IMR-90 (cell line): ENCODE measurements around the gene TRAPPC2L. TPM values are rescaled to one million over a fixed set of nuclear protein-coding genes. Genes with fewer than 3 reads are reported as not detected.

ENCODE experiments used
- ATAC-seq: fragments of 200-7000 bp; cut with Tn5 transposase; 2 replicates; pipeline ENCODE4 v1.9.1; 2020; ENCODE audit warnings: low read depth, mild to moderate bottlenecking, moderate library complexity
- BruUV-seq: library from RNA; stranded (reverse); fragments of 400-500 nt; replicated peaks from 2 replicates; lab custom pipeline; 2021; lab: Mats Ljungman, UMichigan
- CTCF ChIA-PET: fragments of 300-600 bp; formaldehyde crosslinking; extraction: SDS; loops from one replicate; lab custom pipeline; 2021; ENCODE audit warnings: antibody characterized with exemption; lab: Yijun Ruan, JAX
- POLR2A ChIA-PET: fragments of 300-600 bp; sonication (Branson Sonifier 250); formaldehyde crosslinking; loops from one replicate; lab custom pipeline; 2022; ENCODE audit warnings: antibody characterized with exemption; ENCODE audit not compliant: unreplicated experiment; lab: Charles Lee
- DNase-seq: peaks from one replicate; pipeline ENCODE4 v3.0.0; 2013
- H2AFZ ChIP-seq: replicated peaks from 2 replicates; pipeline ENCODE3; 2013; ENCODE audit warnings: low read length, mild to moderate bottlenecking; ENCODE audit not compliant: poor library complexity
- H2AK5ac ChIP-seq: 2 replicates; pipeline ENCODE4 v1.6.1; 2013; ENCODE audit warnings: low read depth, low read length, inconsistent platforms
- H2AK9ac ChIP-seq: replicated peaks from 2 replicates; pipeline ENCODE3; 2013; ENCODE audit warnings: mild to moderate bottlenecking, low read depth, low read length, moderate library complexity; ENCODE audit not compliant: poor library complexity
- H2BK120ac ChIP-seq: 2 replicates; pipeline ENCODE4 v1.6.1; 2013; ENCODE audit warnings: low read depth, low read length, inconsistent platforms
- H2BK15ac ChIP-seq: 3 replicates; pipeline ENCODE4 v1.6.1; 2013; ENCODE audit warnings: low read depth, low read length, inconsistent platforms
- H2BK20ac ChIP-seq: 2 replicates; pipeline ENCODE4 v1.6.1; 2013; ENCODE audit warnings: low read depth, mild to moderate bottlenecking, inconsistent platforms, low read length, moderate library complexity
- H2BK5ac ChIP-seq: 2 replicates; pipeline ENCODE4 v1.6.1; 2013; ENCODE audit warnings: mild to moderate bottlenecking, low read depth, low read length, inconsistent platforms; ENCODE audit not compliant: poor library complexity, severe bottlenecking
- H3K14ac ChIP-seq: replicated peaks from 2 replicates; pipeline ENCODE4 v1.6.1; 2013; ENCODE audit warnings: low read depth, low read length, inconsistent platforms
- H3K18ac ChIP-seq: 2 replicates; pipeline ENCODE4 v1.6.1; 2013; ENCODE audit warnings: low read depth, low read length, control low read depth
- H3K23ac ChIP-seq: 2 replicates; pipeline ENCODE4 v1.6.1; 2013; ENCODE audit warnings: low read depth, low read length, inconsistent platforms
- H3K27ac ChIP-seq: 2 replicates; pipeline ENCODE4 v1.5.1; 2013; ENCODE audit warnings: mild to moderate bottlenecking, control low read depth, low read length; ENCODE audit not compliant: insufficient read depth
- H3K27me3 ChIP-seq: 2 replicates; pipeline ENCODE4 v1.6.1; 2013; ENCODE audit warnings: low read length; ENCODE audit not compliant: control insufficient read depth, insufficient read depth
- H3K36me3 ChIP-seq: 2 replicates; pipeline ENCODE4 v1.6.1; 2013; ENCODE audit warnings: low read length, mixed read lengths; ENCODE audit not compliant: control insufficient read depth, insufficient read depth
- H3K4ac ChIP-seq: 2 replicates; pipeline ENCODE4 v1.6.1; 2013; ENCODE audit warnings: low read depth, low read length, inconsistent platforms
- H3K4me1 ChIP-seq: 2 replicates; pipeline ENCODE4 v1.6.1; 2013; ENCODE audit warnings: low read length, mixed read lengths; ENCODE audit not compliant: control insufficient read depth, insufficient read depth
- H3K4me2 ChIP-seq: 2 replicates; pipeline ENCODE4 v1.6.1; 2013; ENCODE audit warnings: low read depth, mild to moderate bottlenecking, control low read depth, low read length, moderate library complexity
- H3K4me3 ChIP-seq: 2 replicates; pipeline ENCODE4 v1.5.1; 2013; ENCODE audit warnings: low read depth, mild to moderate bottlenecking, control low read depth, low read length, moderate library complexity; ENCODE audit not compliant: insufficient read depth
- H3K56ac ChIP-seq: 2 replicates; pipeline ENCODE4 v1.6.1; 2013; ENCODE audit warnings: low read length, inconsistent platforms; ENCODE audit not compliant: insufficient read depth; ENCODE audit errors: extremely low read depth
- H3K79me1 ChIP-seq, 2 experiments: 2 replicates each; pipeline ENCODE4 v1.6.1; 2013; ENCODE audit warnings: low read length in 2 of 2, inconsistent platforms in 1 of 2, low read depth in 1 of 2
- H3K9ac ChIP-seq: 2 replicates; pipeline ENCODE4 v1.6.1; 2013; ENCODE audit warnings: low read depth, low read length, control low read depth
- H3K9me1 ChIP-seq: 2 replicates; pipeline ENCODE4 v1.6.1; 2013; ENCODE audit warnings: low read length, inconsistent platforms; ENCODE audit not compliant: insufficient read depth
- H3K9me3 ChIP-seq: 2 replicates; pipeline ENCODE4 v1.6.1; 2013; ENCODE audit warnings: low read length; ENCODE audit not compliant: control insufficient read depth, insufficient read depth
- H4K20me1 ChIP-seq: 2 replicates; pipeline ENCODE4 v1.6.1; 2013; ENCODE audit warnings: low read length, inconsistent platforms; ENCODE audit not compliant: insufficient read depth
- H4K5ac ChIP-seq: 2 replicates; pipeline ENCODE4 v1.6.1; 2013; ENCODE audit warnings: mild to moderate bottlenecking, low read depth, low read length, control low read depth
- H4K8ac ChIP-seq, 2 experiments: 2 replicates each; pipeline ENCODE4 v1.6.1; 2013; ENCODE audit warnings: low read depth in 2 of 2, low read length in 2 of 2, control low read depth in 1 of 2, inconsistent platforms in 1 of 2
- H4K91ac ChIP-seq: 2 replicates; pipeline ENCODE4 v1.6.1; 2013; ENCODE audit warnings: low read depth, low read length, inconsistent platforms; ENCODE audit not compliant: insufficient read depth
- BHLHE40 ChIP-seq: fragments of 150-350 bp; IDR thresholded peaks from 2 replicates; pipeline ENCODE4 v1.6.1; 2016; ENCODE audit warnings: mild to moderate bottlenecking, low read depth, low read length
- CEBPB ChIP-seq: IDR thresholded peaks from 2 replicates; pipeline ENCODE4 v1.6.1; 2012; ENCODE audit warnings: low read depth, low read length, improper control_type of control experiment
- CHD1 ChIP-seq: IDR thresholded peaks from 2 replicates; pipeline ENCODE4 v1.6.1; 2012; ENCODE audit warnings: low read depth, low read length, improper control_type of control experiment
- CTCF ChIP-seq: conservative IDR thresholded peaks from 2 replicates; pipeline ENCODE4 v1.5.1; 2012; ENCODE audit warnings: mild to moderate bottlenecking, low read depth, low read length, improper control_type of control experiment
- ELK1 ChIP-seq: fragments of 150-350 bp; IDR thresholded peaks from 2 replicates; pipeline ENCODE4 v1.6.1; 2016; ENCODE audit warnings: low read depth, mild to moderate bottlenecking, low read length, moderate library complexity, borderline replicate concordance
- FOS ChIP-seq: fragments of 150-350 bp; IDR thresholded peaks from 2 replicates; pipeline ENCODE4 v1.6.1; 2016; ENCODE audit warnings: low read depth, low read length
- MAFK ChIP-seq: IDR thresholded peaks from 2 replicates; pipeline ENCODE4 v1.6.1; 2012; ENCODE audit warnings: low read depth, low read length, improper control_type of control experiment
- MAZ ChIP-seq: IDR thresholded peaks from 2 replicates; pipeline ENCODE4 v1.6.1; 2012; ENCODE audit warnings: low read depth, mild to moderate bottlenecking, low read length, improper control_type of control experiment, moderate library complexity, borderline replicate concordance
- MXI1 ChIP-seq: IDR thresholded peaks from 2 replicates; pipeline ENCODE4 v1.6.1; 2012; ENCODE audit warnings: low read depth, mild to moderate bottlenecking, low read length, moderate library complexity, borderline replicate concordance
- NFE2L2 ChIP-seq: fragments of 150-350 bp; IDR thresholded peaks from 2 replicates; pipeline ENCODE4 v1.6.1; 2016; ENCODE audit warnings: low read depth, mild to moderate bottlenecking, low read length
- POLR2A ChIP-seq: IDR thresholded peaks from 2 replicates; pipeline ENCODE4 v1.6.1; 2012; ENCODE audit warnings: mild to moderate bottlenecking, low read depth, low read length
- RAD21 ChIP-seq: IDR thresholded peaks from 2 replicates; pipeline ENCODE4 v1.6.1; 2012; ENCODE audit warnings: low read length, improper control_type of control experiment
- RCOR1 ChIP-seq: IDR thresholded peaks from 2 replicates; pipeline ENCODE4 v1.6.1; 2012; ENCODE audit warnings: mild to moderate bottlenecking, low read length, improper control_type of control experiment; ENCODE audit not compliant: insufficient replicate concordance
- RFX5 ChIP-seq: IDR thresholded peaks from 2 replicates; pipeline ENCODE4 v1.8.0; 2012; ENCODE audit warnings: low read depth, mild to moderate bottlenecking, low read length, moderate library complexity
- SMC3 ChIP-seq: fragments of 150-350 bp; IDR thresholded peaks from 2 replicates; pipeline ENCODE4 v1.6.1; 2016; ENCODE audit warnings: low read depth, mild to moderate bottlenecking, antibody characterized with exemption, low read length, moderate library complexity
- USF2 ChIP-seq: fragments of 150-350 bp; IDR thresholded peaks from 2 replicates; pipeline ENCODE4 v1.6.1; 2017; ENCODE audit warnings: mild to moderate bottlenecking, antibody characterized with exemption, low read length, low read depth
- WGBS, 2 experiments: methylation state at CpG; one replicate each; pipeline versions ENCODE4 v1.1.5 to v1.1.7; 2013; ENCODE audit warnings: missing lambda C conversion rate in 2 of 2; ENCODE audit not compliant: insufficient read length in 1 of 2; ENCODE audit errors: extremely low coverage in 2 of 2; 5-methylcytosine and 5-hydroxymethylcytosine counted together
- dilution Hi-C: fragments of 300-500 bp; cut with HindIII; formaldehyde crosslinking; loops from one replicate; pipeline ENCODE4 v1.14.3; 2018; ENCODE audit warnings: low sequenced_read_pairs; ENCODE audit not compliant: unreplicated experiment
- in situ Hi-C: fragments of 300-500 bp; cut with MboI; formaldehyde crosslinking; loops from 3 replicates; pipeline ENCODE4 v1.14.3; 2019; ENCODE audit warnings: low sequenced_read_pairs, inconsistent platforms, mixed read lengths
- intact Hi-C: fragments of 100-400 bp; cut with micrococcal nuclease; formaldehyde crosslinking; loops from 2 replicates; pipeline ENCODE4 v1.10.0; 2022
- polyA plus RNA-seq, 3 experiments: library from polyadenylated mRNA; depleted of rRNA; stranded (reverse); fragments of >200 nt; gene quantifications; 2 replicates each; pipeline ENCODE4 v1.2.3, GENCODE V29; 2012; ENCODE audit warnings: low replicate concordance in 1 of 3
- total RNA-seq: library from RNA; depleted of rRNA; stranded (reverse); fragments of >200 nt; gene quantifications from 2 replicates; pipeline ENCODE4 v1.2.3, GENCODE V29; 2012

The TRAPPC2L gene
- total and polyA plus RNA-seq, 2 of the 4 experiments (the other 2 are of a cell fraction), result 102 to 109 TPM

GRCh38 chr16:88885693-88886280, 28.9 kb downstream of the TRAPPC2L start:
- Histone ChIP-seq H3K9me3 (peaks cover 6% of the 10 kb centered on the region), H3K56ac (no peak overlapping the region), H3K36me3 (no peaks in the 10 kb centered on the region), H3K23ac (no peak overlapping the region), H2BK120ac (no peak overlapping the region), H3K14ac (no peak overlapping the region), H3K4me3 (no peak overlapping the region), H4K8ac (no peak overlapping the region), H4K91ac (no peak overlapping the region), H3K9ac (no peak overlapping the region), H2BK15ac (no peak overlapping the region), H3K4me2 (no peak overlapping the region), H3K27me3 (peaks cover 9% of the 10 kb centered on the region; the same call in 1 of the 2 replicates), H2AK9ac (no peak overlapping the region), H2BK5ac (no peak overlapping the region), H2BK20ac (no peak overlapping the region), H3K18ac (no peak overlapping the region), H3K27ac (no peak overlapping the region), H3K4me1 (peaks cover 8% of the 10 kb centered on the region; the same call in 1 of the 2 replicates), H2AK5ac (no peak overlapping the region), H3K9me1 (no peaks in the 10 kb centered on the region), H3K79me1 (no peaks in the 10 kb centered on the region), H2AFZ (no peak overlapping the region), H3K4ac (no peak overlapping the region), H4K5ac (no peak overlapping the region), H4K20me1 (no peaks in the 10 kb centered on the region)
- CTCF ChIA-PET, result no interaction called here
- POLR2A ChIA-PET, result no interaction called here
- in situ Hi-C loops (no loop called here), dilution Hi-C loops (no loop called here), intact Hi-C loops (no loop called here)
- WGBS, 2 experiments, result 89% methylated on average over 15 of the region's 28 CpGs; no CpG with 5 or more reads in 1 of the 2 experiments
- TF ChIP-seq CHD1, result no peak
- no peak for TF ChIP-seq NFE2L2
- no peak for TF ChIP-seq RCOR1
- no peak for TF ChIP-seq CTCF
- TF ChIP-seq USF2, result no peak
- no peak for TF ChIP-seq RAD21
- TF ChIP-seq RFX5, result no peak
- no peak for TF ChIP-seq BHLHE40
- TF ChIP-seq ELK1, result no peak
- no peak for TF ChIP-seq FOS
- no peak for TF ChIP-seq CEBPB
- no peak for TF ChIP-seq MAFK
- no peak for TF ChIP-seq POLR2A
- TF ChIP-seq MAZ, result no peak
- no peak for TF ChIP-seq MXI1
- no peak for TF ChIP-seq SMC3
- DNase-seq, result no peak
- ATAC-seq, result no peak
- BruUV-seq, result no TSS peak
